H1 (cell line): Measurements from ENCODE around the gene TSPAN17. TPM values are rescaled to one million over a fixed set of nuclear protein-coding genes. Genes with fewer than 3 reads are reported as not detected.

ENCODE experiments used
- CTCF ChIA-PET: fragments of 300-600 bp; sonication (Branson Sonifier 250); formaldehyde crosslinking; loops from one replicate; lab custom pipeline; 2021; ENCODE audit not compliant: partially characterized antibody; lab: Charles Lee
- POLR2A ChIA-PET: fragments of 300-600 bp; sonication (Branson Sonifier 250); formaldehyde crosslinking; loops from one replicate; lab custom pipeline; 2021; ENCODE audit warnings: inconsistent platforms; ENCODE audit not compliant: partially characterized antibody; lab: Charles Lee
- DNase-seq, 2 experiments: peaks; one replicate each; pipeline versions ENCODE4 v3.0.0 to v3.0.0-alpha.2; 2010 to 2022; ENCODE audit warnings: low spot score in 2 of 2, low read depth in 1 of 2, mixed read lengths in 1 of 2
- FAIRE-seq: peaks from 2 replicates; lab custom pipeline; 2011; peaks lifted over from hg19 to GRCh38; lab: Jason Lieb, UNC
- H2AFZ ChIP-seq: 2 replicates; pipeline ENCODE4 v1.8.1; 2012; ENCODE audit warnings: low read length, inconsistent platforms
- H2AK5ac ChIP-seq: 2 replicates; pipeline ENCODE4 v1.6.1; 2013; ENCODE audit warnings: low read depth, low read length
- H2BK120ac ChIP-seq: replicated peaks from 2 replicates; pipeline ENCODE3; 2013; ENCODE audit warnings: low read depth, low read length, inconsistent platforms
- H2BK12ac ChIP-seq: 2 replicates; pipeline ENCODE4 v1.6.1; 2013; ENCODE audit warnings: low read depth, low read length
- H2BK15ac ChIP-seq: 2 replicates; pipeline ENCODE4 v1.6.1; 2013; ENCODE audit warnings: low read length
- H2BK20ac ChIP-seq: 2 replicates; pipeline ENCODE4 v1.6.1; 2013; ENCODE audit warnings: low read length
- H2BK5ac ChIP-seq: 2 replicates; pipeline ENCODE4 v1.6.1; 2013; ENCODE audit warnings: low read depth, low read length
- H3K14ac ChIP-seq: 2 replicates; pipeline ENCODE4 v1.6.1; 2013; ENCODE audit warnings: inconsistent platforms; ENCODE audit not compliant: insufficient read length
- H3K18ac ChIP-seq: 2 replicates; pipeline ENCODE4 v1.6.1; 2013; ENCODE audit warnings: low read length; ENCODE audit errors: extremely low read depth
- H3K23ac ChIP-seq: 2 replicates; pipeline ENCODE4 v1.6.1; 2013; ENCODE audit warnings: inconsistent platforms; ENCODE audit not compliant: insufficient read length
- H3K23me2 ChIP-seq: 2 replicates; pipeline ENCODE4 v1.6.1; 2013; ENCODE audit warnings: low read depth, low read length
- H3K27ac ChIP-seq: 2 replicates; pipeline ENCODE4 v1.6.1; 2011; ENCODE audit warnings: low read depth, low read length, inconsistent platforms
- H3K27me3 ChIP-seq, 4 experiments: replicated peaks in 1 of 4; 1 replicate in 1 of 4; 2 replicates in 3 of 4; pipeline versions ENCODE4 v1.6.1 to v1.8.1; 2011 to 2013; ENCODE audit warnings: low read length in 3 of 4, mild to moderate bottlenecking in 3 of 4, inconsistent platforms in 2 of 4, mixed read lengths in 2 of 4, moderate library complexity in 1 of 4; ENCODE audit not compliant: control insufficient read depth in 3 of 4, insufficient read depth in 3 of 4; ENCODE audit errors: extremely low read depth in 1 of 4
- H3K36me3 ChIP-seq, 4 experiments: 2 replicates each; pipeline versions ENCODE4 v1.6.1 to v1.8.1; 2011 to 2013; ENCODE audit warnings: mild to moderate bottlenecking in 4 of 4, low read length in 3 of 4, moderate library complexity in 2 of 4, control low read depth in 1 of 4, inconsistent platforms in 1 of 4; ENCODE audit not compliant: insufficient read depth in 4 of 4, control insufficient read depth in 2 of 4
- H3K4ac ChIP-seq: replicated peaks from 2 replicates; pipeline ENCODE3; 2013; ENCODE audit warnings: low read length, low read depth, mixed read lengths, inconsistent platforms; ENCODE audit not compliant: insufficient read length
- H3K4me1 ChIP-seq, 4 experiments: replicated peaks in 1 of 4; 1 replicate in 1 of 4; 2 replicates in 3 of 4; pipeline versions ENCODE4 v1.6.1 to v1.8.1; 2011 to 2013; ENCODE audit warnings: low read length in 3 of 4, inconsistent platforms in 2 of 4, mixed read lengths in 1 of 4; ENCODE audit not compliant: insufficient read depth in 4 of 4, control insufficient read depth in 3 of 4
- H3K4me2 ChIP-seq, 2 experiments: 2 replicates each; pipeline versions ENCODE4 v1.6.1 to v1.8.1; 2011 to 2013; ENCODE audit warnings: low read depth in 2 of 2, low read length in 2 of 2, control low read depth in 1 of 2, inconsistent platforms in 1 of 2, mild to moderate bottlenecking in 1 of 2; ENCODE audit not compliant: insufficient read depth in 1 of 2
- H3K4me3 ChIP-seq, 4 experiments: fragments of 200-600, 300-600 bp in 1 of 4; sonication (generic), shearing (Covaris generic), sonication (Bioruptor Twin) in 1 of 4; 2 replicates each; pipeline versions ENCODE4 v1.5.1 to v1.8.1; 2011 to 2016; ENCODE audit warnings: low read length in 4 of 4, low read depth in 3 of 4, control low read depth in 2 of 4, inconsistent platforms in 2 of 4, mild to moderate bottlenecking in 2 of 4, mixed read lengths in 1 of 4, moderate library complexity in 1 of 4; ENCODE audit not compliant: insufficient read depth in 2 of 4; ENCODE audit errors: extremely low read depth in 1 of 4
- H3K56ac ChIP-seq: replicated peaks from 2 replicates; pipeline ENCODE3; 2013; ENCODE audit warnings: low read depth, mild to moderate bottlenecking, mixed read lengths, low read length, inconsistent platforms; ENCODE audit not compliant: insufficient read length
- H3K79me1 ChIP-seq: 2 replicates; pipeline ENCODE4 v1.6.1; 2013; ENCODE audit warnings: low read depth, low read length, control low read depth
- H3K79me2 ChIP-seq, 2 experiments: 2 replicates each; pipeline versions ENCODE4 v1.6.1 to v1.8.1; 2012 to 2013; ENCODE audit warnings: low read length in 2 of 2, mild to moderate bottlenecking in 2 of 2, inconsistent platforms in 1 of 2; ENCODE audit not compliant: insufficient read depth in 2 of 2, control insufficient read depth in 1 of 2
- H3K9ac ChIP-seq, 4 experiments: replicated peaks in 1 of 4; 1 replicate in 1 of 4; 2 replicates in 3 of 4; pipeline versions ENCODE4 v1.6.1 to v1.8.1; 2011 to 2013; ENCODE audit warnings: low read depth in 3 of 4, low read length in 3 of 4, control low read depth in 2 of 4, mild to moderate bottlenecking in 2 of 4, moderate library complexity in 2 of 4, inconsistent platforms in 1 of 4; ENCODE audit errors: extremely low read depth in 1 of 4
- H3K9me3 ChIP-seq, 2 experiments: 2 replicates each; pipeline versions ENCODE4 v1.6.1 to v1.8.1; 2012 to 2013; ENCODE audit warnings: mild to moderate bottlenecking in 2 of 2, moderate library complexity in 2 of 2, control low read depth in 1 of 2, inconsistent platforms in 1 of 2, low read depth in 1 of 2, low read length in 1 of 2, mixed read lengths in 1 of 2; ENCODE audit not compliant: insufficient read depth in 2 of 2
- H4K20me1 ChIP-seq, 2 experiments: replicated peaks in 1 of 2; 2 replicates each; pipeline versions ENCODE3 to v1.8.1; 2011 to 2013; ENCODE audit warnings: inconsistent platforms in 2 of 2, low read length in 2 of 2, mild to moderate bottlenecking in 1 of 2; ENCODE audit not compliant: insufficient read depth in 2 of 2, control insufficient read depth in 1 of 2
- H4K5ac ChIP-seq: 2 replicates; pipeline ENCODE4 v1.6.1; 2013; ENCODE audit warnings: low read length, low read depth, mixed read lengths, inconsistent platforms; ENCODE audit not compliant: insufficient read length
- H4K8ac ChIP-seq: 2 replicates; pipeline ENCODE4 v1.8.0; 2013; ENCODE audit warnings: mild to moderate bottlenecking, moderate library complexity, low read length, inconsistent platforms; ENCODE audit not compliant: insufficient read depth; ENCODE audit errors: extremely low read depth
- H4K91ac ChIP-seq: replicated peaks from 2 replicates; pipeline ENCODE3; 2013; ENCODE audit warnings: low read length, mixed read lengths, inconsistent platforms; ENCODE audit not compliant: insufficient read length
- ATF2 ChIP-seq: IDR thresholded peaks from 2 replicates; pipeline ENCODE4 v1.6.1; 2012; ENCODE audit warnings: low read length, inconsistent platforms
- BCL11A ChIP-seq, 2 experiments: IDR thresholded peaks; one replicate each; pipeline ENCODE4 v1.6.1; 2011; ENCODE audit warnings: low read depth in 2 of 2, low read length in 2 of 2, mild to moderate bottlenecking in 2 of 2
- CBX8 ChIP-seq: fragments of 300-800, 300-1000 bp; sonication (generic); IDR thresholded peaks from 2 replicates; pipeline ENCODE4 v1.7.1; 2016; ENCODE audit warnings: low read depth, low read length, borderline replicate concordance
- EP300 ChIP-seq, 2 experiments: IDR thresholded peaks; 1 replicate in 1 of 2; 2 replicates in 1 of 2; pipeline ENCODE4 v1.6.1; 2011 to 2012; ENCODE audit warnings: low read depth in 2 of 2, low read length in 2 of 2, mild to moderate bottlenecking in 2 of 2, borderline replicate concordance in 1 of 2, inconsistent platforms in 1 of 2, moderate library complexity in 1 of 2
- MAX ChIP-seq: IDR thresholded peaks from 2 replicates; pipeline ENCODE4 v1.6.1; 2012; ENCODE audit warnings: inconsistent platforms
- POU5F1 ChIP-seq: IDR thresholded peaks from 2 replicates; pipeline ENCODE4 v1.6.1; 2011; ENCODE audit warnings: low read depth, mild to moderate bottlenecking, low read length, moderate library complexity
- TAF1 ChIP-seq: IDR thresholded peaks from 2 replicates; pipeline ENCODE4 v1.6.1; 2011; ENCODE audit warnings: mild to moderate bottlenecking, low read depth, low read length
- TBP ChIP-seq: IDR thresholded peaks from 2 replicates; pipeline ENCODE4 v1.6.1; 2011; ENCODE audit warnings: low read depth, low read length, improper control_type of control experiment
- ZNF274 ChIP-seq: IDR thresholded peaks from 2 replicates; pipeline ENCODE4 v1.7.0; 2012; ENCODE audit warnings: low read length, borderline replicate concordance; ENCODE audit errors: extremely low read depth
- WGBS, 2 experiments: shearing (Covaris generic) in 1 of 2; methylation state at CpG; one replicate each; pipeline versions ENCODE4 v1.1.6 to v1.1.7; 2013 to 2015; ENCODE audit warnings: low lambda C conversion rate in 2 of 2, mixed read lengths in 2 of 2, inconsistent platforms in 1 of 2, low coverage in 1 of 2, missing lambda C conversion rate in 1 of 2; ENCODE audit not compliant: insufficient replicate concordance in 2 of 2, insufficient coverage in 1 of 2, insufficient read length in 1 of 2; ENCODE audit errors: extremely low coverage in 1 of 2, missing lambda C conversion rate in 1 of 2; 5-methylcytosine and 5-hydroxymethylcytosine counted together
- polyA plus RNA-seq, 7 experiments: library from polyadenylated mRNA; depleted of rRNA in 3 of 7; stranded (reverse) in 5 of 7; unstranded in 2 of 7; fragments of >200 nt in 5 of 7; fragments of 200-250 nt in 2 of 7; gene quantifications; 1 replicate in 5 of 7; 2 replicates in 1 of 7; 4 replicates in 1 of 7; pipeline versions ENCODE4 v1.2.1 to v1.2.3, GENCODE V29; 2011 to 2013; ENCODE audit warnings: missing spikeins in 2 of 7, mixed read lengths in 2 of 7
- total RNA-seq: library from RNA; stranded (reverse); fragmentation: NEBNext Ultra II Directional; extraction: Animal tissue kit (Norgen Biotek cat#: 25700); gene quantifications from 2 replicates; pipeline ENCODE4 v1.2.1, GENCODE V29; 2021
- TF ChIP-seq, protein P1 (sequence below): IDR thresholded peaks from 2 replicates; pipeline ENCODE4 v1.6.1; 2011; ENCODE audit warnings: low read length, improper control_type of control experiment

The TSPAN17 gene
- total and polyA plus RNA-seq, 2 of the 8 experiments (the other 6 are each of a cell fraction or from before 2014, with no cell fraction given) = 41.5 to 53.7 TPM

DNA sequence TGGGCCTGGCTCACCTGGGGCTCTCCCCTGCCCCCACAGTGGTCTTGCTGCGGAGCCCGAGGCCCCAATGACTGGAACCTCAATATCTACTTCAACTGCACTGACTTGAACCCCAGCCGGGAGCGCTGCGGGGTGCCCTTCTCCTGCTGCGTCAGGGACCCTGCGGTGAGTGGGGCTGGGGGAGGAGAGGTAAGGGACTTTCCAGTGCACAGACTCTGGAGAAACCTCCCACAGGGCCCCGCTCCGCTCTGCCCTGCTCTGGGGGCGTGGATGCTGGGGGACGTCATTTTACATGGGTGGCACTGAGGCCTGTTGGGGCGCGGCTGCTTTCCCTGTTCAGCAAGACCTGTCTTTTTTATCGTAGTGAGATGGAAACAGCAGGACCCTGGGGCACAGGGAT, 7.6 kb downstream of the TSPAN17 start:
- no peak overlapping the region for H3K18ac ChIP-seq
- H3K56ac ChIP-seq = no peak overlapping the region
- H2BK120ac ChIP-seq = no peak overlapping the region
- H3K14ac ChIP-seq = no peak overlapping the region
- peaks cover 0 to 13% (median 3%) of the 10 kb centered on the region in 4 experiments; a peak in 4 of 7 replicates for H3K4me1 ChIP-seq
- WGBS, 2 experiments = 89% methylated on average over 13 of the region's 14 CpGs; no CpG with 5 or more reads in 1 of the 2 experiments
- H2AK5ac ChIP-seq = no peak overlapping the region
- no peak overlapping the region for H3K27ac ChIP-seq
- CTCF ChIA-PET = interaction anchor here (1.6 to 35.1 kb wide), 2 partner anchors 32 to 458 kb away, joined by 4 to 859 read pairs; no protein-coding TSS in a partner anchor
- no peak overlapping the region for H3K9ac ChIP-seq
- H3K9me3 ChIP-seq = no peaks in the 10 kb centered on the region
- H2BK5ac ChIP-seq = no peak overlapping the region
- H4K5ac ChIP-seq = no peak overlapping the region
- H2BK12ac ChIP-seq = no peak overlapping the region
- H4K8ac ChIP-seq = no peak overlapping the region
- no peak overlapping the region for H2AFZ ChIP-seq
- no peak overlapping the region for H3K4me2 ChIP-seq
- no peak overlapping the region for H3K4ac ChIP-seq
- H3K79me2 ChIP-seq = peaks cover 0 to 13% of the 10 kb centered on the region in 2 experiments; a peak in 1 of 4 replicates
- DNase-seq (no peak), FAIRE-seq (no peak)
- peaks cover 6% of the 10 kb centered on the region for H3K79me1 ChIP-seq
- H4K91ac ChIP-seq = no peak overlapping the region
- peaks cover 0 to 6% (median 2%) of the 10 kb centered on the region in 4 experiments; a peak in 3 of 8 replicates for H3K36me3 ChIP-seq
- POLR2A ChIA-PET = interaction anchor here (0.8 kb wide), 1 partner anchor 442 kb away, joined by 3 read pairs; no protein-coding TSS in a partner anchor
- H3K4me3 ChIP-seq = no peak overlapping the region
- no peak overlapping the region for H2BK15ac ChIP-seq
- no peaks in the 10 kb centered on the region for H3K27me3 ChIP-seq
- peaks cover 0 to 10% of the 10 kb centered on the region in 2 experiments for H4K20me1 ChIP-seq
- H3K23ac ChIP-seq = no peak overlapping the region
- peaks cover 4% of the 10 kb centered on the region; the same call in 1 of the 2 replicates for H3K23me2 ChIP-seq
- H2BK20ac ChIP-seq = no peak overlapping the region
- TF ChIP-seq EP300 (IDR thresholded peaks at IDR 0.05; ENCODE audit: borderline replicate concordance in 1 of 2, low read depth in 2 of 2, low read length in 2 of 2) (no peak), POU5F1 (no peak), ATF2 (no peak), TAF1 (no peak), CBX8 (no peak), BCL11A (IDR thresholded peaks at IDR 0.05; ENCODE audit: low read depth in 2 of 2, low read length in 2 of 2) (no peak), ZNF274 (no peak), MAX (no peak), TBP (no peak)
- TF ChIP-seq, protein P1, sequence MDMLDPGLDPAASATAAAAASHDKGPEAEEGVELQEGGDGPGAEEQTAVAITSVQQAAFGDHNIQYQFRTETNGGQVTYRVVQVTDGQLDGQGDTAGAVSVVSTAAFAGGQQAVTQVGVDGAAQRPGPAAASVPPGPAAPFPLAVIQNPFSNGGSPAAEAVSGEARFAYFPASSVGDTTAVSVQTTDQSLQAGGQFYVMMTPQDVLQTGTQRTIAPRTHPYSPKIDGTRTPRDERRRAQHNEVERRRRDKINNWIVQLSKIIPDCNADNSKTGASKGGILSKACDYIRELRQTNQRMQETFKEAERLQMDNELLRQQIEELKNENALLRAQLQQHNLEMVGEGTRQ = no peak
